Hepatocyte (in vitro differentiated cells): Measurements from ENCODE around the gene F8. TPM values are rescaled to one million over a fixed set of nuclear protein-coding genes. Genes with fewer than 3 reads are reported as not detected.

Experiments
- DNase-seq: peaks from one replicate; pipeline ENCODE4 v3.0.0-alpha.2; 2016; ENCODE audit warnings: low spot score
- H2AFZ ChIP-seq: fragments of 200-600 bp; sonication (generic); 2 replicates; pipeline ENCODE4 v1.6.0; 2016; ENCODE audit warnings: antibody characterized with exemption, mild to moderate bottlenecking
- H3K27ac ChIP-seq: fragments of 200-600 bp; sonication (generic); 2 replicates; pipeline ENCODE4 v1.5.1; 2016; ENCODE audit warnings: mild to moderate bottlenecking
- H3K27me3 ChIP-seq: fragments of 200-600 bp; sonication (generic); 2 replicates; pipeline ENCODE4 v1.6.1; 2016
- H3K36me3 ChIP-seq: fragments of 200-600 bp; sonication (generic); replicated peaks from 2 replicates; pipeline ENCODE4 v1.5.1; 2016; ENCODE audit warnings: low read depth; ENCODE audit not compliant: insufficient read depth
- H3K4me1 ChIP-seq: fragments of 200-600 bp; sonication (generic); 2 replicates; pipeline ENCODE4 v1.5.1; 2016; ENCODE audit warnings: mild to moderate bottlenecking, moderate library complexity; ENCODE audit not compliant: insufficient read depth
- H3K4me2 ChIP-seq: fragments of 200-600 bp; sonication (generic); 2 replicates; pipeline ENCODE4 v1.6.0; 2016
- H3K4me3 ChIP-seq: fragments of 200-600 bp; sonication (generic); 2 replicates; pipeline ENCODE4 v1.5.1; 2016; ENCODE audit warnings: mild to moderate bottlenecking
- H3K79me2 ChIP-seq: fragments of 200-600 bp; sonication (generic); 2 replicates; pipeline ENCODE4 v1.6.0; 2017; ENCODE audit warnings: mild to moderate bottlenecking
- H3K9me2 ChIP-seq: fragments of 200-600 bp; sonication (generic); replicated peaks from 2 replicates; pipeline ENCODE4 v1.6.0; 2017; ENCODE audit warnings: mild to moderate bottlenecking; ENCODE audit not compliant: insufficient read depth
- H3K9me3 ChIP-seq: fragments of 200-600 bp; sonication (generic); 2 replicates; pipeline ENCODE4 v1.5.1; 2016; ENCODE audit warnings: low read depth, mild to moderate bottlenecking
- H4K20me1 ChIP-seq: fragments of 200-600 bp; sonication (generic); 2 replicates; pipeline ENCODE4 v1.6.0; 2016; ENCODE audit warnings: mild to moderate bottlenecking; ENCODE audit not compliant: insufficient read depth, poor library complexity, severe bottlenecking
- EZH2 ChIP-seq: fragments of 200-600 bp; sonication (generic); IDR thresholded peaks from 2 replicates; pipeline ENCODE4 v1.6.1; 2016; ENCODE audit warnings: antibody characterized with exemption, mild to moderate bottlenecking, borderline replicate concordance
- EZH2phosphoT487 ChIP-seq: fragments of 200-600 bp; sonication (generic); IDR thresholded peaks from one replicate; pipeline ENCODE4 v1.6.1; 2018; ENCODE audit warnings: antibody characterized with exemption, mild to moderate bottlenecking, low read depth, moderate library complexity; ENCODE audit not compliant: unreplicated experiment, severe bottlenecking
- WGBS: methylation state at CpG from one replicate; pipeline ENCODE4 v1.1.6; 2016; ENCODE audit warnings: low lambda C conversion rate; ENCODE audit errors: missing lambda C conversion rate; 5-methylcytosine and 5-hydroxymethylcytosine counted together
- polyA plus RNA-seq: library from polyadenylated mRNA; unstranded; fragments of >200 nt; fragmentation: Nextera tagmentation; extraction: Ambion mirVana; gene quantifications from 2 replicates; pipeline ENCODE4 v1.2.1, GENCODE V29; 2016
- total RNA-seq: library from RNA; depleted of rRNA; stranded (reverse); fragments of >200 nt; gene quantifications from 2 replicates; pipeline ENCODE4 v1.2.3, GENCODE V29; 2014
- TF ChIP-seq, protein P1 (sequence below): fragments of 200-600 bp; sonication (generic); IDR thresholded peaks from 2 replicates; pipeline ENCODE4 v1.5.1; 2016; ENCODE audit warnings: antibody characterized with exemption, mild to moderate bottlenecking; ENCODE audit not compliant: poor library complexity

The F8 gene
- total and polyA plus RNA-seq, 2 experiments from 2014 or later, result 0.92 to 1.4 TPM

DNA sequence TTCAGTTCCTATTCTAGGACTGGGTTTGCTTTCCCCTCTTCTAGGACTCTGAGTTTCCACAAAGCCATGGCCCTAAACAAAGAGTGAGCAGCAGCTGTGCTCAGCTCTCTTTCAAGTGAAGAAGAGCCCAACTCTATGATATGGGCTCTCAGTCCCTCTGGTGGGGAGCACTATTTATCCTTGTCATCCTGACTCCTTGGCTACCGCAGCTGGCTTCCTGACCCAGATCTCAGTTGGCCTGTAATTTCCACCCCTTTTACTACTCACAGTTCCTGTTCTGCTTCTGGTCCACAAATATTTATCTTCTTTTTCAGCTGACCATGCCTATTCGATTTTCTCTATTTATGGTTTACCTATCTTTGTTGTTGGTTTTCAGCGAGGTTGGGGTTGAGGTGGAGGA, 33.8 kb downstream of the F8 start:
- no peaks in the 10 kb centered on the region for H3K36me3 ChIP-seq
- no peaks in the 10 kb centered on the region for H3K4me1 ChIP-seq
- H3K27me3 ChIP-seq, result no peaks in the 10 kb centered on the region
- no peaks in the 10 kb centered on the region for H3K9me2 ChIP-seq
- DNase-seq, result no peak
- no peak overlapping the region for H2AFZ ChIP-seq
- no peak overlapping the region for H3K27ac ChIP-seq
- TF ChIP-seq, protein P1, sequence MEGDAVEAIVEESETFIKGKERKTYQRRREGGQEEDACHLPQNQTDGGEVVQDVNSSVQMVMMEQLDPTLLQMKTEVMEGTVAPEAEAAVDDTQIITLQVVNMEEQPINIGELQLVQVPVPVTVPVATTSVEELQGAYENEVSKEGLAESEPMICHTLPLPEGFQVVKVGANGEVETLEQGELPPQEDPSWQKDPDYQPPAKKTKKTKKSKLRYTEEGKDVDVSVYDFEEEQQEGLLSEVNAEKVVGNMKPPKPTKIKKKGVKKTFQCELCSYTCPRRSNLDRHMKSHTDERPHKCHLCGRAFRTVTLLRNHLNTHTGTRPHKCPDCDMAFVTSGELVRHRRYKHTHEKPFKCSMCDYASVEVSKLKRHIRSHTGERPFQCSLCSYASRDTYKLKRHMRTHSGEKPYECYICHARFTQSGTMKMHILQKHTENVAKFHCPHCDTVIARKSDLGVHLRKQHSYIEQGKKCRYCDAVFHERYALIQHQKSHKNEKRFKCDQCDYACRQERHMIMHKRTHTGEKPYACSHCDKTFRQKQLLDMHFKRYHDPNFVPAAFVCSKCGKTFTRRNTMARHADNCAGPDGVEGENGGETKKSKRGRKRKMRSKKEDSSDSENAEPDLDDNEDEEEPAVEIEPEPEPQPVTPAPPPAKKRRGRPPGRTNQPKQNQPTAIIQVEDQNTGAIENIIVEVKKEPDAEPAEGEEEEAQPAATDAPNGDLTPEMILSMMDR, result no peak
- TF ChIP-seq EZH2phosphoT487, result no peak
- 59% methylated on average over 3 of the region's 3 CpGs for WGBS
- H3K4me3 ChIP-seq, result no peak overlapping the region
- no peaks in the 10 kb centered on the region for H3K9me3 ChIP-seq
- H3K4me2 ChIP-seq, result no peak overlapping the region
- H3K79me2 ChIP-seq, result no peaks in the 10 kb centered on the region
- no peaks in the 10 kb centered on the region for H4K20me1 ChIP-seq

DNA sequence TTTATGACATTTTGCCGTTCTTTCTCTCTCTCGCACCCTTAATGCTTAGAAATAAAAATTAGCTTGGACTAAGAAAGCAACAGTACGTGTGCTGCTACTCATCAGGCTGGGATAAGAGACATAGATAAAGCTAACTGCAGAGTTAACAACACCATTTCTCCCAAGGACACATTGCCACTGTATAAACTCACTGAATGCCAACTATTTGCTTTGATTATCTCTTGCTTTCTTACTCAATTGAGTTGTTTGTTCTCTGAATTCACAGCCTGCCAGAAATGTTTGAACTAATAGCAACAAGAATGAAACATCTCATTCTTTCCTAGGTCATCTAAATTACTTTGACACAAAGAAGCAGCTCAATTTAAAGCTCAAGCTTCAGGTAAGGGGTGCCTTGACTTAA, 34.6 kb downstream of the F8 start:
- Histone ChIP-seq H3K27ac (no peak overlapping the region), H3K4me2 (no peak overlapping the region), H2AFZ (no peak overlapping the region), H3K4me3 (no peak overlapping the region), H3K36me3 (no peaks in the 10 kb centered on the region), H3K27me3 (no peaks in the 10 kb centered on the region), H3K9me2 (no peaks in the 10 kb centered on the region), H3K79me2 (no peaks in the 10 kb centered on the region), H3K4me1 (no peaks in the 10 kb centered on the region), H4K20me1 (no peaks in the 10 kb centered on the region), H3K9me3 (no peaks in the 10 kb centered on the region)
- no peak for DNase-seq
- 48% methylated on average over 3 of the region's 3 CpGs for WGBS
- TF ChIP-seq EZH2phosphoT487 (no peak), EZH2 (no peak)
- TF ChIP-seq, protein P1, result no peak

DNA sequence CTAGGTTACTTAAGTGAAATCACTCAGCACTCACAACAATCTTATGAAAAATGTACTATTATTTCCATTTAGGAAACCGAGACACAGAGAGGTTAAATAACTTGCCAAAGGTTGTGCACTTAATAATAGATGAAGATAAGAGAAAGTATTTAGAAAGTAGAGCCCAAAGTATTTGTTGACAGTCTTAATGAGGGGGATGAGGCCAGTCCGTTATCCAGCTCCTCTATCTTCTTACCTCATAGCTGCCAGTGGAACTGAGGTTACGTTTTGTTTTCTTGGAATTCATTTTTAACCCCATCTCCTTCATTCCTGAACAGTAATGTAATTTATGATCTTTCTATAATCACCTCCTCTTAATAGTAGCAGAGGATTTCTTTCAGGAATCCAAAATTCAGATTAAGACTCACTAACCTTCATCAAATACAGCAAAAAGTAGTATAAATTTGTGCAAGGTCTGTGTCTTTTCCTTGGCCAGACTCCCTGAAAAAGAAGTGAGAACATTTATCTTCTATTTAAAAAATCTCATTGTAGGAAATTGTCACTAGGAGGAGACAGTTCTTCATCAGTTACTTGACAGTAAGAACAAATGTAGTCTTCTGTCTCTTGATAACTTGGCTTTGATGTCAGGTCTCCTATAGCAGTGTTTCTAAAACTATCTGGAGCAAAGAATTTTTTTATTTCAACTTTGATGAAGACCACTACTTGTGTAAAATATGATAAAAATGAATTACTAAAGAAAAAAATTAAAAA, 35.5 kb downstream of the F8 start:
- no peak for DNase-seq
- H3K27ac ChIP-seq, result no peak overlapping the region
- H4K20me1 ChIP-seq, result no peaks in the 10 kb centered on the region
- H2AFZ ChIP-seq, result no peak overlapping the region
- H3K4me2 ChIP-seq, result no peak overlapping the region
- no peaks in the 10 kb centered on the region for H3K9me2 ChIP-seq
- 49% methylated on average over 3 of the region's 3 CpGs for WGBS
- no peak for TF ChIP-seq EZH2phosphoT487
- TF ChIP-seq EZH2, result no peak
- TF ChIP-seq, protein P1, result peak; percentile 10
- no peaks in the 10 kb centered on the region for H3K9me3 ChIP-seq
- H3K79me2 ChIP-seq, result no peaks in the 10 kb centered on the region
- no peaks in the 10 kb centered on the region for H3K36me3 ChIP-seq
- H3K4me1 ChIP-seq, result no peaks in the 10 kb centered on the region
- no peaks in the 10 kb centered on the region for H3K27me3 ChIP-seq
- no peak overlapping the region for H3K4me3 ChIP-seq

DNA sequence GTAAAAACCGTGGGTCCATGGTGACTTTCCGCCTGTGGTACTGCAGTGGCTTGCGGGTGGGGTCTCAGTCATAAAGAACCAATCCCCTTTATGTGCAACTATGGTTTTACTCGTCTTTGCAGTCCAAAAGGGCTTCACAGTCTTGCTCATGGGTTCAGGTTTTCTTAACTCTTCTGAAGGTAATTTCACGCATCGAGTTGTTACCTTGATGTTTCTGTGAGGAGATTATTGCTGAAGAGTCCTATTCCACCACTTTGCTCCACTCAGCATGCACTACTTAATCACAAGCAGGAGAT, 41.5 kb downstream of the F8 start:
- H4K20me1 ChIP-seq, result no peaks in the 10 kb centered on the region
- H3K27me3 ChIP-seq, result no peaks in the 10 kb centered on the region
- WGBS, result 54% methylated on average over 6 of the region's 6 CpGs
- H3K9me2 ChIP-seq, result no peaks in the 10 kb centered on the region
- peak overlapping the region; percentile 70 for H3K4me2 ChIP-seq
- DNase-seq, result no peak
- H3K4me3 ChIP-seq, result no peak overlapping the region
- H3K27ac ChIP-seq, result no peak overlapping the region
- TF ChIP-seq EZH2 (no peak), EZH2phosphoT487 (no peak)
- TF ChIP-seq, protein P1, result no peak
- H3K9me3 ChIP-seq, result no peaks in the 10 kb centered on the region
- no peaks in the 10 kb centered on the region for H3K36me3 ChIP-seq
- H2AFZ ChIP-seq, result peak overlapping the region; percentile 13
- H3K4me1 ChIP-seq, result no peaks in the 10 kb centered on the region
- no peaks in the 10 kb centered on the region for H3K79me2 ChIP-seq
